Transverse colon (tissue), 4 donors: ENCODE results near the gene DDX60.

Source experiments
- CTCF ChIP-seq, 5 experiments: fragments of 200-600 bp in 3 of 5; fragments of 450-650 bp in 2 of 5; sonication (generic) in 3 of 5; IDR thresholded peaks; 1 replicate in 2 of 5; 2 replicates in 3 of 5; pipeline ENCODE4 v1.5.1; 2016 to 2017; ENCODE audit warnings: antibody characterized with exemption in 5 of 5, inconsistent platforms in 3 of 5, mild to moderate bottlenecking in 2 of 5, moderate library complexity in 1 of 5
- POLR2AphosphoS5 ChIP-seq, 3 donors: sonication (generic); formaldehyde crosslinking; IDR thresholded peaks; one replicate each; pipeline ENCODE4 v1.6.1; 2016; ENCODE audit warnings: antibody characterized with exemption in 3 of 3

- TF ChIP-seq CTCF (IDR thresholded peaks at IDR 0.05) (no peak), POLR2AphosphoS5 (IDR thresholded peaks at IDR 0.05) (peak in 1 of 3 donors; percentile 10)
Measured at GRCh38 chr4:168200685-168201084, 117.9 kb downstream of the DDX60 start.
